Measurements from ENCODE around the gene NANS. TPM values are rescaled to one million over a fixed set of nuclear protein-coding genes. Genes with fewer than 3 reads are reported as not detected.
"Not testable (repeated sequence)": the region's sequence is repeated elsewhere in the genome, so short reads cannot be mapped to it uniquely, and the experiment has no call there.

Gene NANS
- total and polyA plus RNA-seq, 4 experiments from 2014 or later = 22.1 to 55.3 (median 28.9) TPM

- no peaks in the 10 kb centered on the region for H3K9me3 ChIP-seq (ENCODE audit: control insufficient read depth in 1 of 2, low read length in 2 of 2)
- CTCF ChIA-PET (ENCODE audit: partially characterized antibody) = interaction anchor here (1.1 kb wide), 1 partner anchor 15 kb away, joined by 3 read pairs; no protein-coding TSS in a partner anchor
- H3K27ac Mint-ChIP-seq = peak overlapping the region; percentile 53 to 90 (median 71)
- POLR2A ChIA-PET (ENCODE audit: partially characterized antibody) = interaction anchor here (0.5 to 3.4 kb wide), 3 partner anchors 11 to 223 kb away, joined by 3 to 15 read pairs (median 6); no protein-coding TSS in a partner anchor
- H3K27ac ChIP-seq (ENCODE audit: low read depth, low read length) = no peak overlapping the region
- H3K4me1 Mint-ChIP-seq = peaks cover 32 to 62% (median 48%) of the 10 kb centered on the region in 4 donors
- H3K36me3 Mint-ChIP-seq = peaks cover 51 to 80% of the 10 kb centered on the region in 2 donors
- intact Hi-C loops (cut with micrococcal nuclease) = no loop called here
- no peak for DNase-seq
- H3K4me3 ChIP-seq (ENCODE audit: low read length in 2 of 2) = no peak overlapping the region
- no peaks in the 10 kb centered on the region for H3K27me3 ChIP-seq (ENCODE audit: insufficient read depth, low read length)
- peak overlapping the region in 4 of 8 donors; percentile 10 to 38 (median 18) for H3K4me3 Mint-ChIP-seq
- no peaks in the 10 kb centered on the region for H3K9me3 Mint-ChIP-seq
- peaks cover 54% of the 10 kb centered on the region for H3K36me3 ChIP-seq (ENCODE audit: insufficient read depth, low read length)
- H3K4me1 ChIP-seq (ENCODE audit: insufficient read depth, low read length) = peaks cover 14% of the 10 kb centered on the region
- no peaks in the 10 kb centered on the region for H3K27me3 Mint-ChIP-seq
These were observed 29.9 kb downstream of the NANS start for GRCh38 chr9:98086461-98086860.

GRCh38 chr9:98087420-98088354 is 31.2 kb downstream of the NANS start:
- H3K27me3 Mint-ChIP-seq = no peaks in the 10 kb centered on the region
- H3K4me3 Mint-ChIP-seq = peak overlapping the region in 3 of 8 donors; percentile 31 to 66 (median 39)
- peaks cover 58 to 77% of the 10 kb centered on the region in 2 donors for H3K36me3 Mint-ChIP-seq
- peak in 3 of 5 donors; percentile 35 to 51 (median 43) for DNase-seq
- H3K27ac Mint-ChIP-seq = peak overlapping the region in 1 of 7 donors; percentile 53
- no peak overlapping the region for H3K4me3 ChIP-seq (ENCODE audit: low read length in 2 of 2)
- no peaks in the 10 kb centered on the region for H3K9me3 Mint-ChIP-seq
- ChIA-PET POLR2A (ENCODE audit: partially characterized antibody) (interaction anchor here (2.1 kb wide), 1 partner anchor 11 kb away, joined by 5 read pairs; no protein-coding TSS in a partner anchor), CTCF (ENCODE audit: partially characterized antibody) (interaction anchor here (1.1 to 1.5 kb wide), 2 partner anchors 14 to 16 kb away, joined by 3 to 5 read pairs; no protein-coding TSS in a partner anchor)
- no peak overlapping the region for H3K27ac ChIP-seq (ENCODE audit: low read depth, low read length)
- H3K4me1 Mint-ChIP-seq = peaks cover 25 to 60% (median 40%) of the 10 kb centered on the region in 4 donors
- H3K36me3 ChIP-seq (ENCODE audit: insufficient read depth, low read length) = peaks cover 46% of the 10 kb centered on the region
- H3K4me1 ChIP-seq (ENCODE audit: insufficient read depth, low read length) = peaks cover 2% of the 10 kb centered on the region
- H3K27me3 ChIP-seq (ENCODE audit: insufficient read depth, low read length) = no peaks in the 10 kb centered on the region
- intact Hi-C loops (cut with micrococcal nuclease) = no loop called here
- no peaks in the 10 kb centered on the region for H3K9me3 ChIP-seq (ENCODE audit: control insufficient read depth in 1 of 2, low read length in 2 of 2)

- Histone ChIP-seq H3K36me3 (ENCODE audit: insufficient read depth, low read length) (peaks cover 42% of the 10 kb centered on the region), H3K4me1 (ENCODE audit: insufficient read depth, low read length) (peaks cover 22% of the 10 kb centered on the region)
- H3K27me3 Mint-ChIP-seq; H3K27ac ChIP-seq (ENCODE audit: low read depth, low read length); intact Hi-C loops (cut with micrococcal nuclease); H3K4me3 Mint-ChIP-seq; DNase-seq; H3K9me3 ChIP-seq (ENCODE audit: control insufficient read depth in 1 of 2, low read length in 2 of 2); H3K9me3 Mint-ChIP-seq; H3K4me3 ChIP-seq (ENCODE audit: low read length in 2 of 2); H3K27me3 ChIP-seq (ENCODE audit: insufficient read depth, low read length): not testable (repeated sequence)
- H3K27ac Mint-ChIP-seq = peak overlapping the region in 5 of 7 donors; percentile 25 to 85 (median 54)
- CTCF ChIA-PET (ENCODE audit: partially characterized antibody) = interaction anchor here (0.6 to 1.5 kb wide), 5 partner anchors 16 to 201 kb away, joined by 3 to 4 read pairs (median 3); no protein-coding TSS in a partner anchor
- POLR2A ChIA-PET (ENCODE audit: partially characterized antibody) = interaction anchor here (2.1 kb wide), 1 partner anchor 28 kb away, joined by 8 read pairs; the partner anchor contains the start of gene TRIM14
- H3K4me1 Mint-ChIP-seq = peaks cover 28 to 64% (median 47%) of the 10 kb centered on the region in 4 donors
- peaks cover 60 to 69% of the 10 kb centered on the region in 2 donors for H3K36me3 Mint-ChIP-seq
These were observed 34.1 kb downstream of the NANS start for GRCh38 chr9:98090674-98091073.

- Mint-ChIP-seq H3K9me3 (no peaks in the 10 kb centered on the region), H3K36me3 (peaks cover 61 to 69% of the 10 kb centered on the region in 2 donors), H3K4me3 (peak overlapping the region in 2 of 8 donors; percentile 0 to 31), H3K27me3 (no peaks in the 10 kb centered on the region), H3K27ac (peak overlapping the region; percentile 15 to 91 (median 81)), H3K4me1 (peaks cover 30 to 68% (median 52%) of the 10 kb centered on the region in 4 donors)
- H3K27ac ChIP-seq (ENCODE audit: low read depth, low read length) = no peak overlapping the region
- POLR2A ChIA-PET (ENCODE audit: partially characterized antibody) = interaction anchor here (1.3 to 2.7 kb wide), 3 partner anchors 10 to 29 kb away, joined by 3 to 19 read pairs (median 8); partner anchors contain the start of gene TRIM14
- intact Hi-C loops (cut with micrococcal nuclease) = no loop called here
- H3K9me3 ChIP-seq (ENCODE audit: control insufficient read depth in 1 of 2, low read length in 2 of 2) = no peaks in the 10 kb centered on the region
- H3K4me1 ChIP-seq (ENCODE audit: insufficient read depth, low read length) = peaks cover 32% of the 10 kb centered on the region
- H3K27me3 ChIP-seq (ENCODE audit: insufficient read depth, low read length) = no peaks in the 10 kb centered on the region
- CTCF ChIA-PET (ENCODE audit: partially characterized antibody) = interaction anchor here (0.7 to 4.2 kb wide), 6 partner anchors 10 to 29 kb away, joined by 3 to 17 read pairs (median 4); partner anchors contain the start of gene TRIM14
- DNase-seq = no peak
- H3K4me3 ChIP-seq (ENCODE audit: low read length in 2 of 2) = no peak overlapping the region
- peaks cover 39% of the 10 kb centered on the region for H3K36me3 ChIP-seq (ENCODE audit: insufficient read depth, low read length)
These were observed 35.4 kb downstream of the NANS start for GRCh38 chr9:98091735-98092612.

GRCh38 chr9:98092613-98092931 is 36.0 kb downstream of the NANS start:
- Histone ChIP-seq H3K27ac (ENCODE audit: low read depth, low read length) (no peak overlapping the region), H3K36me3 (ENCODE audit: insufficient read depth, low read length) (peaks cover 35% of the 10 kb centered on the region), H3K27me3 (ENCODE audit: insufficient read depth, low read length) (no peaks in the 10 kb centered on the region), H3K9me3 (ENCODE audit: control insufficient read depth in 1 of 2, low read length in 2 of 2) (no peaks in the 10 kb centered on the region), H3K4me1 (ENCODE audit: insufficient read depth, low read length) (peaks cover 38% of the 10 kb centered on the region), H3K4me3 (ENCODE audit: low read length in 2 of 2) (no peak overlapping the region)
- intact Hi-C loops (cut with micrococcal nuclease) = no loop called here
- ChIA-PET POLR2A (ENCODE audit: partially characterized antibody) (interaction anchor here (1.3 to 18.2 kb wide), 5 partner anchors 9 to 170 kb away, joined by 3 to 412 read pairs (median 7); partner anchors contain the start of genes TBC1D2, TRIM14 and TRMO), CTCF (ENCODE audit: partially characterized antibody) (interaction anchor here (2.2 to 4.2 kb wide), 2 partner anchors 9 to 26 kb away, joined by 13 to 17 read pairs; partner anchors contain the start of gene TRIM14)
- Mint-ChIP-seq H3K27ac (peak overlapping the region; percentile 76 to 91 (median 81)), H3K9me3 (no peaks in the 10 kb centered on the region), H3K4me1 (peaks cover 34 to 72% (median 56%) of the 10 kb centered on the region in 4 donors), H3K27me3 (no peaks in the 10 kb centered on the region), H3K4me3 (peak overlapping the region in 2 of 8 donors; percentile 0 to 31), H3K36me3 (peaks cover 64 to 72% of the 10 kb centered on the region in 2 donors)
- peak in 2 of 5 donors; percentile 14 to 52 for DNase-seq

GRCh38 chr9:98094316-98094715 is 37.8 kb downstream of the NANS start:
- H3K36me3 Mint-ChIP-seq = peaks cover 64 to 73% of the 10 kb centered on the region in 2 donors
- Histone ChIP-seq H3K36me3 (ENCODE audit: insufficient read depth, low read length) (peaks cover 35% of the 10 kb centered on the region), H3K27me3 (ENCODE audit: insufficient read depth, low read length) (no peaks in the 10 kb centered on the region), H3K4me1 (ENCODE audit: insufficient read depth, low read length) (peaks cover 56% of the 10 kb centered on the region), H3K9me3 (ENCODE audit: control insufficient read depth in 1 of 2, low read length in 2 of 2) (no peaks in the 10 kb centered on the region), H3K27ac (ENCODE audit: low read depth, low read length) (peak overlapping the region; percentile 6), H3K4me3 (ENCODE audit: low read length in 2 of 2) (no peak overlapping the region)
- H3K9me3 Mint-ChIP-seq = no peaks in the 10 kb centered on the region
- CTCF ChIA-PET (ENCODE audit: partially characterized antibody) = interaction anchor here (3.0 to 4.2 kb wide), 2 partner anchors 21 to 24 kb away, joined by 14 to 17 read pairs; partner anchors contain the start of gene TRIM14
- peaks cover 41 to 81% (median 65%) of the 10 kb centered on the region in 4 donors for H3K4me1 Mint-ChIP-seq
- H3K4me3 Mint-ChIP-seq = peak overlapping the region in 3 of 8 donors; percentile 11 to 61 (median 45)
- POLR2A ChIA-PET (ENCODE audit: partially characterized antibody) = interaction anchor here (1.0 to 18.2 kb wide), 6 partner anchors 10 to 162 kb away, joined by 3 to 412 read pairs (median 4); partner anchors contain the start of genes TBC1D2 and TRIM14
- intact Hi-C loops (cut with micrococcal nuclease) = no loop called here
- no peak for DNase-seq
- peak overlapping the region; percentile 71 to 89 (median 82) for H3K27ac Mint-ChIP-seq
- no peaks in the 10 kb centered on the region for H3K27me3 Mint-ChIP-seq

All from CD4-positive, alpha-beta memory T cell (primary cell).